Measurements from ENCODE around the gene SLC10A7. TPM values are rescaled to one million over a fixed set of nuclear protein-coding genes. Genes with fewer than 3 reads are reported as not detected.

The SLC10A7 gene
- total RNA-seq, 2 donors from 2014 or later = 10.3 to 14.4 TPM

GRCh38 chr4:146477054-146477453 is 44.7 kb downstream of the SLC10A7 start:
- Histone ChIP-seq H3K27me3 (replicated peaks; ENCODE audit: insufficient read depth) (no peaks in the 10 kb centered on the region), H3K27ac (no peak overlapping the region), H3K4me1 (ENCODE audit: control insufficient read depth in 1 of 2, low read depth in 2 of 2) (peaks cover 0 to 3% of the 10 kb centered on the region in 2 donors), H3K9me3 (no peaks in the 10 kb centered on the region), H3K36me3 (no peaks in the 10 kb centered on the region), H3K4me3 (no peak overlapping the region)
- DNase-seq (ENCODE audit: low spot score) (no peak), ATAC-seq (ENCODE audit: insufficient number of reproducible peaks, low FRiP score, low read depth) (no peak)
- TF ChIP-seq, protein P1, sequence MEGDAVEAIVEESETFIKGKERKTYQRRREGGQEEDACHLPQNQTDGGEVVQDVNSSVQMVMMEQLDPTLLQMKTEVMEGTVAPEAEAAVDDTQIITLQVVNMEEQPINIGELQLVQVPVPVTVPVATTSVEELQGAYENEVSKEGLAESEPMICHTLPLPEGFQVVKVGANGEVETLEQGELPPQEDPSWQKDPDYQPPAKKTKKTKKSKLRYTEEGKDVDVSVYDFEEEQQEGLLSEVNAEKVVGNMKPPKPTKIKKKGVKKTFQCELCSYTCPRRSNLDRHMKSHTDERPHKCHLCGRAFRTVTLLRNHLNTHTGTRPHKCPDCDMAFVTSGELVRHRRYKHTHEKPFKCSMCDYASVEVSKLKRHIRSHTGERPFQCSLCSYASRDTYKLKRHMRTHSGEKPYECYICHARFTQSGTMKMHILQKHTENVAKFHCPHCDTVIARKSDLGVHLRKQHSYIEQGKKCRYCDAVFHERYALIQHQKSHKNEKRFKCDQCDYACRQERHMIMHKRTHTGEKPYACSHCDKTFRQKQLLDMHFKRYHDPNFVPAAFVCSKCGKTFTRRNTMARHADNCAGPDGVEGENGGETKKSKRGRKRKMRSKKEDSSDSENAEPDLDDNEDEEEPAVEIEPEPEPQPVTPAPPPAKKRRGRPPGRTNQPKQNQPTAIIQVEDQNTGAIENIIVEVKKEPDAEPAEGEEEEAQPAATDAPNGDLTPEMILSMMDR (IDR thresholded peaks at IDR 0.05) = no peak

DNA sequence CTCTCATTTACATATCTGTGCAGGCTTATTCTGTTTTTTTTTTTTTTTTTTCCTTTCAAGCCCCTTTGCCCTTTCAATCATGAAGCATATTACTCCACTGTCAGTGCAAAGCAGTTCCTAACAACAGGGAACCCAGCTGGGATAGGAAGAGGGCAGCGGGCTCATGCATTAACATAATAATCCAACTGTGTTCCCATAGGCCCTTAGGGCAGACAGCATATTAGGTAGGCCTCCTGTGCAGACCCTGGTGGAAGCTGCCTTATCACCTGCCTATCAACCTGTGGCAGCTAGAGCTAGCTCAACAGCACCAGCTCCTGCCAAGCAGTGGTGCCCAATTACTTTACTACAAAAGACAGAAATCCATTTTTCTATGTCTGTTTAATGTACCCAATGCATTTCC is 49.3 kb downstream of the SLC10A7 start:
- H3K36me3 ChIP-seq = no peaks in the 10 kb centered on the region
- TF ChIP-seq, protein P1 (IDR thresholded peaks at IDR 0.05) = no peak
- no peaks in the 10 kb centered on the region for H3K9me3 ChIP-seq
- H3K27me3 ChIP-seq (replicated peaks; ENCODE audit: insufficient read depth) = no peaks in the 10 kb centered on the region
- ATAC-seq (ENCODE audit: insufficient number of reproducible peaks, low FRiP score, low read depth) (no peak), DNase-seq (ENCODE audit: low spot score) (no peak)
- peaks cover 0 to 3% of the 10 kb centered on the region in 2 donors for H3K4me1 ChIP-seq (ENCODE audit: control insufficient read depth in 1 of 2, low read depth in 2 of 2)
- H3K4me3 ChIP-seq = no peak overlapping the region
- H3K27ac ChIP-seq = no peak overlapping the region

DNA sequence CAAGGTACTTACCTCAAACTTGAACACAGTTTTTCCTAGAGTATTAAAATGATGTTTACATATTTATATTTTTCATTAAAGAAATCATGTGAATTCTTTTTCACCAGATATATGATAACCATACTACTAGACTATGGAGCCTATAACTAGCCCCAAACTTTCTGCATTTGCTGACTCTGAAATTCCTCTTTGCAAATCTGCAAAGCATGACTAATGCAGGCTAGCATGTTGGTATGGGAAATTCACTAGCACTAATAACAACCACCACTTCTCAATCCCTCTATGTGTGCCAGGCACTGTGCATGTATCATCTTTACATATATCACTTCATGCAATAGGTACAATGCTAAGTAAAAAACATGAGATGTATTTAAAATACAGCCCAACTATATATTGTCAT is 51.1 kb downstream of the SLC10A7 start:
- TF ChIP-seq, protein P1 (IDR thresholded peaks at IDR 0.05) = no peak
- no peak overlapping the region for H3K4me3 ChIP-seq
- no peak overlapping the region for H3K27ac ChIP-seq
- DNase-seq (ENCODE audit: low spot score) (no peak), ATAC-seq (ENCODE audit: insufficient number of reproducible peaks, low FRiP score, low read depth) (no peak)
- H3K4me1 ChIP-seq (ENCODE audit: control insufficient read depth in 1 of 2, low read depth in 2 of 2) = no peaks in the 10 kb centered on the region
- no peaks in the 10 kb centered on the region for H3K27me3 ChIP-seq (replicated peaks; ENCODE audit: insufficient read depth)
- H3K36me3 ChIP-seq = no peaks in the 10 kb centered on the region
- no peaks in the 10 kb centered on the region for H3K9me3 ChIP-seq

GRCh38 chr4:146469022-146469421 is 52.7 kb downstream of the SLC10A7 start:
- Histone ChIP-seq H3K27me3 (replicated peaks; ENCODE audit: insufficient read depth) (no peaks in the 10 kb centered on the region), H3K36me3 (no peaks in the 10 kb centered on the region), H3K27ac (no peak overlapping the region), H3K4me3 (no peak overlapping the region), H3K9me3 (no peaks in the 10 kb centered on the region), H3K4me1 (ENCODE audit: control insufficient read depth in 1 of 2, low read depth in 2 of 2) (no peaks in the 10 kb centered on the region)
- DNase-seq (ENCODE audit: low spot score) = no peak
- TF ChIP-seq, protein P1 (IDR thresholded peaks at IDR 0.05) = no peak
- no peak for ATAC-seq (ENCODE audit: insufficient number of reproducible peaks, low FRiP score, low read depth)

GRCh38 chr4:146465628-146466027 is 56.1 kb downstream of the SLC10A7 start:
- Histone ChIP-seq H3K4me1 (ENCODE audit: control insufficient read depth in 1 of 2, low read depth in 2 of 2) (no peaks in the 10 kb centered on the region), H3K27me3 (replicated peaks; ENCODE audit: insufficient read depth) (no peaks in the 10 kb centered on the region), H3K36me3 (no peaks in the 10 kb centered on the region), H3K4me3 (no peak overlapping the region), H3K27ac (no peak overlapping the region), H3K9me3 (no peaks in the 10 kb centered on the region)
- TF ChIP-seq, protein P1 (IDR thresholded peaks at IDR 0.05) = no peak
- DNase-seq (ENCODE audit: low spot score) = no peak
- ATAC-seq (ENCODE audit: insufficient number of reproducible peaks, low FRiP score, low read depth) = no peak
